SK-N-SH (cell line): Measurements from ENCODE around the gene GPR158. TPM values are rescaled to one million over a fixed set of nuclear protein-coding genes. Genes with fewer than 3 reads are reported as not detected.

Source experiments
- CTCF ChIA-PET: fragments of 300-600, 350-600 bp; formaldehyde crosslinking; extraction: SDS; loops from one replicate; lab custom pipeline; 2021; lab: Yijun Ruan, JAX
- POLR2A ChIA-PET: fragments of 350-600 bp; sonication (Branson Sonifier 250); formaldehyde crosslinking; extraction: SDS; loops from one replicate; lab custom pipeline; 2020; ENCODE audit warnings: antibody characterized with exemption, inconsistent platforms; lab: Yijun Ruan, JAX
- DNase-seq: peaks from one replicate; pipeline ENCODE4 v3.0.0; 2012
- H2AFZ ChIP-seq: fragments of 200-600 bp; sonication (generic); 2 replicates; pipeline ENCODE4 v1.8.1; 2016; ENCODE audit warnings: antibody characterized with exemption, mild to moderate bottlenecking, low read depth
- H3F3A ChIP-seq: fragments of 200-600 bp; sonication (generic); replicated peaks from 2 replicates; pipeline ENCODE3; 2016; ENCODE audit warnings: antibody characterized with exemption, mild to moderate bottlenecking; ENCODE audit not compliant: insufficient read depth
- H3K27ac ChIP-seq, 2 experiments: fragments of 200-500 bp in 1 of 2; fragments of 200-600 bp in 1 of 2; sonication (Bioruptor generic) in 1 of 2; sonication (generic), shearing (Covaris generic) in 1 of 2; 2 replicates each; pipeline versions ENCODE4 v1.5.1 to v1.6.1; 2014 to 2016; ENCODE audit warnings: low read depth in 2 of 2, inconsistent platforms in 1 of 2, low read length in 1 of 2, mild to moderate bottlenecking in 1 of 2, mixed read lengths in 1 of 2
- H3K27me3 ChIP-seq: fragments of 200-600 bp; sonication (generic), shearing (Covaris generic); 2 replicates; pipeline ENCODE4 v1.6.1; 2016; ENCODE audit warnings: mixed run types; ENCODE audit not compliant: insufficient read depth
- H3K36me3 ChIP-seq, 2 experiments: fragments of 200-500 bp in 1 of 2; fragments of 200-600 bp in 1 of 2; sonication (Bioruptor generic) in 1 of 2; sonication (generic) in 1 of 2; replicated peaks in 1 of 2; 2 replicates each; pipeline versions ENCODE3 to v1.5.1; 2014 to 2016; ENCODE audit warnings: low read length in 1 of 2, mild to moderate bottlenecking in 1 of 2; ENCODE audit not compliant: insufficient read depth in 2 of 2, control insufficient read depth in 1 of 2
- H3K4me1 ChIP-seq, 2 experiments: fragments of 200-500 bp in 1 of 2; fragments of 200-600 bp in 1 of 2; sonication (Bioruptor generic) in 1 of 2; sonication (generic), shearing (Covaris generic) in 1 of 2; 2 replicates each; pipeline versions ENCODE4 v1.5.1 to v1.6.1; 2014 to 2016; ENCODE audit warnings: low read depth in 1 of 2, low read length in 1 of 2, mixed run types in 1 of 2; ENCODE audit not compliant: insufficient read depth in 2 of 2, control insufficient read depth in 1 of 2
- H3K4me2 ChIP-seq: fragments of 200-600 bp; sonication (generic), shearing (Covaris generic); 2 replicates; pipeline ENCODE4 v1.6.1; 2017; ENCODE audit warnings: mixed run types
- H3K4me3 ChIP-seq, 2 experiments: fragments of 200-500 bp in 1 of 2; fragments of 200-600 bp in 1 of 2; sonication (Bioruptor generic) in 1 of 2; sonication (generic), shearing (Covaris generic) in 1 of 2; 2 replicates each; pipeline versions ENCODE4 v1.5.1 to v1.8.1; 2014 to 2016; ENCODE audit warnings: low read depth in 2 of 2, inconsistent platforms in 1 of 2, low read length in 1 of 2, mild to moderate bottlenecking in 1 of 2, mixed read lengths in 1 of 2, moderate library complexity in 1 of 2
- H3K79me2 ChIP-seq: fragments of 200-600 bp; sonication (generic); 2 replicates; pipeline ENCODE4 v1.8.1; 2017; ENCODE audit warnings: mild to moderate bottlenecking; ENCODE audit not compliant: insufficient read depth
- H3K9ac ChIP-seq: fragments of 200-600 bp; sonication (generic); 2 replicates; pipeline ENCODE4 v1.6.1; 2017; ENCODE audit warnings: mixed run types
- H3K9me2 ChIP-seq: fragments of 200-600 bp; sonication (generic); 2 replicates; pipeline ENCODE4 v1.6.1; 2017; ENCODE audit warnings: mixed run types
- H3K9me3 ChIP-seq: fragments of 200-600 bp; sonication (generic); 2 replicates; pipeline ENCODE4 v1.6.1; 2017; ENCODE audit warnings: mixed run types, mild to moderate bottlenecking, moderate library complexity
- H4K20me1 ChIP-seq: fragments of 200-600 bp; sonication (generic); 2 replicates; pipeline ENCODE4 v1.6.1; 2017; ENCODE audit warnings: mild to moderate bottlenecking, mixed run types; ENCODE audit not compliant: insufficient read depth
- CHD2 ChIP-seq: fragments of 150-350 bp; IDR thresholded peaks from 2 replicates; pipeline ENCODE4 v1.6.1; 2018; ENCODE audit warnings: low read length; ENCODE audit not compliant: partially characterized antibody
- FOXJ3 ChIP-seq: sonication (generic); formaldehyde crosslinking; IDR thresholded peaks from 2 replicates; pipeline ENCODE4 v1.5.1; 2020; ENCODE audit warnings: mild to moderate bottlenecking, missing genetic modification reagents
- FOXM1 ChIP-seq: IDR thresholded peaks from 2 replicates; pipeline ENCODE4 v1.4.0; 2012; ENCODE audit warnings: low read depth, mild to moderate bottlenecking
- GATA2 ChIP-seq: sonication (generic); formaldehyde crosslinking; IDR thresholded peaks from 2 replicates; pipeline ENCODE4 v1.5.0; 2020; ENCODE audit warnings: mild to moderate bottlenecking, missing genetic modification reagents
- JUND ChIP-seq: IDR thresholded peaks from 2 replicates; pipeline ENCODE4 v1.4.0; 2012
- MAX ChIP-seq: IDR thresholded peaks from 2 replicates; pipeline ENCODE4 v1.4.0; 2012; ENCODE audit warnings: low read depth
- MEF2A ChIP-seq: IDR thresholded peaks from 2 replicates; pipeline ENCODE4 v1.4.0; 2012; ENCODE audit warnings: low read depth, borderline replicate concordance
- NFIC ChIP-seq: IDR thresholded peaks from 2 replicates; pipeline ENCODE4 v1.4.0; 2012; ENCODE audit warnings: borderline replicate concordance
- NRF1 ChIP-seq: IDR thresholded peaks from 2 replicates; pipeline ENCODE4 v1.6.1; 2012; ENCODE audit warnings: low read depth, mild to moderate bottlenecking, low read length
- POLR2AphosphoS5 ChIP-seq: IDR thresholded peaks from 2 replicates; pipeline ENCODE4 v1.6.1; 2012; ENCODE audit warnings: low read depth, low read length
- RFX5 ChIP-seq: IDR thresholded peaks from 2 replicates; pipeline ENCODE4 v1.6.1; 2012; ENCODE audit warnings: mild to moderate bottlenecking, improper control_type of control experiment, low read length
- RXRA ChIP-seq: IDR thresholded peaks from 2 replicates; pipeline ENCODE4 v1.4.0; 2012; ENCODE audit warnings: low read depth, mild to moderate bottlenecking, borderline replicate concordance
- TAF1 ChIP-seq: IDR thresholded peaks from 2 replicates; pipeline ENCODE4 v1.6.1; 2012; ENCODE audit warnings: low read depth, mild to moderate bottlenecking, low read length, moderate library complexity, borderline replicate concordance
- USF2 ChIP-seq: fragments of 150-350 bp; IDR thresholded peaks from 2 replicates; pipeline ENCODE4 v1.6.1; 2017; ENCODE audit warnings: antibody characterized with exemption, low read length, low read depth, borderline replicate concordance
- YY1 ChIP-seq: IDR thresholded peaks from 2 replicates; pipeline ENCODE4 v1.4.0; 2012; ENCODE audit warnings: low read depth, mild to moderate bottlenecking
- ZBTB33 ChIP-seq: IDR thresholded peaks from 2 replicates; pipeline ENCODE4 v1.4.0; 2012; ENCODE audit warnings: low read depth, borderline replicate concordance
- WGBS: methylation state at CpG from one replicate; pipeline ENCODE4 v1.1.6; 2017; ENCODE audit warnings: low lambda C conversion rate; 5-methylcytosine and 5-hydroxymethylcytosine counted together
- polyA plus RNA-seq, 3 experiments: library from polyadenylated mRNA; depleted of rRNA; stranded (reverse); fragments of >200 nt; gene quantifications; 2 replicates each; pipeline ENCODE4 v1.2.3, GENCODE V29; 2012

GPR158 gene
- polyA plus RNA-seq, 1 of the 3 experiments (the other 2 are of a cell fraction) = not detected

- Histone ChIP-seq H4K20me1 (no peaks in the 10 kb centered on the region), H3K9me2 (no peaks in the 10 kb centered on the region), H3F3A (no peaks in the 10 kb centered on the region), H3K9ac (no peak overlapping the region), H3K36me3 (no peaks in the 10 kb centered on the region), H3K4me2 (no peak overlapping the region), H3K4me1 (no peaks in the 10 kb centered on the region; a peak in 1 of 4 replicates), H3K9me3 (no peaks in the 10 kb centered on the region), H2AFZ (no peak overlapping the region), H3K27me3 (no peaks in the 10 kb centered on the region), H3K79me2 (no peaks in the 10 kb centered on the region), H3K4me3 (no peak overlapping the region), H3K27ac (no peak overlapping the region)
- no peak for TF ChIP-seq MAX
- no peak for TF ChIP-seq POLR2AphosphoS5
- no peak for TF ChIP-seq TAF1
- no peak for TF ChIP-seq CHD2
- no peak for TF ChIP-seq ZBTB33
- TF ChIP-seq USF2 = no peak
- TF ChIP-seq NRF1 = no peak
- no peak for TF ChIP-seq FOXM1
- TF ChIP-seq YY1 = no peak
- TF ChIP-seq RXRA = no peak
- ChIA-PET POLR2A (no interaction called here), CTCF (no interaction called here)
- no peak for DNase-seq
- WGBS = 49% methylated on average over 7 of the region's 7 CpGs
Measured at GRCh38 chr10:25565570-25565969, 390.8 kb downstream of the GPR158 start.

GRCh38 chr10:25573316-25573715, 398.5 kb downstream of the GPR158 start:
- Histone ChIP-seq H3K9me2 (no peaks in the 10 kb centered on the region), H3K79me2 (no peaks in the 10 kb centered on the region), H3K9me3 (no peaks in the 10 kb centered on the region), H3K27ac (no peak overlapping the region), H3K9ac (no peak overlapping the region), H3K36me3 (no peaks in the 10 kb centered on the region), H3K4me1 (no peaks in the 10 kb centered on the region), H3F3A (no peaks in the 10 kb centered on the region), H4K20me1 (no peaks in the 10 kb centered on the region), H3K27me3 (no peaks in the 10 kb centered on the region), H3K4me3 (no peak overlapping the region), H2AFZ (no peak overlapping the region), H3K4me2 (no peak overlapping the region)
- 22% methylated on average over 3 of the region's 3 CpGs for WGBS
- ChIA-PET CTCF (no interaction called here), POLR2A (no interaction called here)
- no peak for TF ChIP-seq NFIC
- no peak for TF ChIP-seq TAF1
- TF ChIP-seq JUND = no peak
- TF ChIP-seq FOXJ3 (CRISPR knock-in tag) = no peak
- no peak for TF ChIP-seq GATA2 (CRISPR knock-in tag)
- TF ChIP-seq RFX5 = no peak
- TF ChIP-seq MEF2A = no peak
- no peak for DNase-seq
